ENCODE data around the gene SSR3. TPM values are rescaled to one million over a fixed set of nuclear protein-coding genes. Genes with fewer than 3 reads are reported as not detected.

Gene SSR3
- total RNA-seq, 2 experiments from 2014 or later = 162 to 170 TPM

DNA sequence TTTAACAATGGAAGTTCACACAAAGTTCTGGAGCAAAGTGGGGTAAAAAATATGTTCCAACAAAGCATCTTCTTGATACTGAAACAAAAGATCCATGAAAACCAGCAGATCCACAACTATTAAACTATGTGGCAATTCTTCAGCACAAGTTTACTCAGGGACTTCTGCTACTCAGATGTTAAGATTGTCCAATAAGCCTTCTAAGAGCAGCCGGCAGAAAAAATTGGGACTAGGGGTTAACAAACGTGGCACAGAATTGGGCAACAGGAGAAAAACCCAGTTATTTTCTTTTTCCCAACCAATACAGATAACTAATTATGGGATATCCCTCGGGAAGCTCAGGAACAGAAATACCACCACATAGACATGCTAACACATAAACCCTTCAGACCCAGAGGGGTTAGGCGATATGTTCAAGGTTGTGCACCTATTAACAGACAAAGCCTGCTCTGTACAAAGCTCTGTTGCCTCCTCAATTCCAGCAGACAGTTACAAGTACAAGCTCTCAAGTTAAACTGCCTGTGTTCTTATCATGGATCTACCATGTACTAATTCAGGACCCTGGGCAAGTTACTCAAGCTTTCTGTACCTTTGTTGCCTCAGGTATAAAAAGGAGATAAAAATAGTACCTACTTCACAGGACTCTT lies 6.8 kb downstream of the SSR3 start:
- intact Hi-C loops (cut with micrococcal nuclease) = no loop called here
- no peaks in the 10 kb centered on the region for H3K9me3 Mint-ChIP-seq
- peaks cover 64% of the 10 kb centered on the region for H3K36me3 Mint-ChIP-seq
- DNase-seq = no peak
- H3K27me3 Mint-ChIP-seq = no peaks in the 10 kb centered on the region
- H3K27ac Mint-ChIP-seq = no peak overlapping the region
- H3K4me3 Mint-ChIP-seq = no peak overlapping the region
- CTCF ChIA-PET = interaction anchor here (0.6 to 1.9 kb wide), 2 partner anchors 128 to 534 kb away, joined by 4 read pairs; no protein-coding TSS in a partner anchor
- POLR2A ChIA-PET = interaction anchor here (0.6 to 0.7 kb wide), 2 partner anchors 51 to 505 kb away, joined by 3 read pairs; no protein-coding TSS in a partner anchor
- H3K4me1 Mint-ChIP-seq (ENCODE audit: low read depth) = peaks cover 50% of the 10 kb centered on the region

GRCh38 chr3:156547637-156548036 lies 7.3 kb downstream of the SSR3 start:
- Mint-ChIP-seq H3K4me3 (no peak overlapping the region), H3K27ac (no peak overlapping the region), H3K9me3 (no peaks in the 10 kb centered on the region), H3K4me1 (ENCODE audit: low read depth) (peaks cover 46% of the 10 kb centered on the region), H3K27me3 (no peaks in the 10 kb centered on the region), H3K36me3 (peaks cover 63% of the 10 kb centered on the region)
- ChIA-PET POLR2A (interaction anchor here (0.6 to 0.7 kb wide), 2 partner anchors 51 to 504 kb away, joined by 3 read pairs; no protein-coding TSS in a partner anchor), CTCF (interaction anchor here (1.0 to 1.9 kb wide), 4 partner anchors 9 to 534 kb away, joined by 3 to 4 read pairs (median 4); no protein-coding TSS in a partner anchor)
- intact Hi-C loops (cut with micrococcal nuclease) = no loop called here
- no peak for DNase-seq

GRCh38 chr3:156543043-156543555 lies 11.8 kb downstream of the SSR3 start:
- H3K4me3 Mint-ChIP-seq = no peak overlapping the region
- H3K4me1 Mint-ChIP-seq (ENCODE audit: low read depth) = peaks cover 14% of the 10 kb centered on the region
- no peaks in the 10 kb centered on the region for H3K27me3 Mint-ChIP-seq
- intact Hi-C loops (cut with micrococcal nuclease) = loop anchor here (5.0 kb wide), 1 partner anchor 61 kb away; no protein-coding TSS in a partner anchor
- H3K27ac Mint-ChIP-seq = no peak overlapping the region
- H3K9me3 Mint-ChIP-seq = no peaks in the 10 kb centered on the region
- peaks cover 35% of the 10 kb centered on the region for H3K36me3 Mint-ChIP-seq
- ChIA-PET POLR2A (interaction anchor here (1.6 kb wide), 1 partner anchor 12 kb away, joined by 8 read pairs; the partner anchor contains the start of gene SSR3), CTCF (interaction anchor here (0.6 to 4.2 kb wide), 10 partner anchors 11 to 539 kb away, joined by 3 to 16 read pairs (median 6); partner anchors contain the start of gene SSR3)
- no peak for DNase-seq

GRCh38 chr3:156542101-156543042 lies 12.5 kb downstream of the SSR3 start:
- Mint-ChIP-seq H3K4me1 (ENCODE audit: low read depth) (peaks cover 13% of the 10 kb centered on the region), H3K9me3 (no peaks in the 10 kb centered on the region), H3K27ac (no peak overlapping the region), H3K4me3 (no peak overlapping the region), H3K36me3 (peaks cover 31% of the 10 kb centered on the region), H3K27me3 (no peaks in the 10 kb centered on the region)
- ChIA-PET POLR2A (no interaction called here), CTCF (interaction anchor here (0.5 to 4.2 kb wide), 9 partner anchors 12 to 595 kb away, joined by 3 to 16 read pairs (median 8); partner anchors contain the start of gene SSR3)
- no peak for DNase-seq
- intact Hi-C loops (cut with micrococcal nuclease) = loop anchor here (5.0 kb wide), 1 partner anchor 60 kb away; no protein-coding TSS in a partner anchor

- Mint-ChIP-seq H3K27me3 (no peaks in the 10 kb centered on the region), H3K4me3 (no peak overlapping the region), H3K27ac (no peak overlapping the region), H3K36me3 (peaks cover 9% of the 10 kb centered on the region), H3K9me3 (no peaks in the 10 kb centered on the region), H3K4me1 (ENCODE audit: low read depth) (peaks cover 8% of the 10 kb centered on the region)
- CTCF ChIA-PET = interaction anchor here (1.6 kb wide), 1 partner anchor 57 kb away, joined by 3 read pairs; no protein-coding TSS in a partner anchor
- intact Hi-C loops (cut with micrococcal nuclease) = loop anchor here (5.0 kb wide), 1 partner anchor 58 kb away; no protein-coding TSS in a partner anchor
- POLR2A ChIA-PET = no interaction called here
- DNase-seq = no peak
Measured at GRCh38 chr3:156539802-156540201, 15.1 kb downstream of the SSR3 start.

- no peaks in the 10 kb centered on the region for H3K9me3 Mint-ChIP-seq
- H3K27ac Mint-ChIP-seq = no peak overlapping the region
- intact Hi-C loops (cut with micrococcal nuclease) = no loop called here
- H3K4me1 Mint-ChIP-seq (ENCODE audit: low read depth) = peaks cover 8% of the 10 kb centered on the region
- ChIA-PET POLR2A (no interaction called here), CTCF (interaction anchor here (0.6 to 1.6 kb wide), 3 partner anchors 8 to 389 kb away, joined by 3 to 4 read pairs (median 3); no protein-coding TSS in a partner anchor)
- no peak for DNase-seq
- H3K27me3 Mint-ChIP-seq = no peaks in the 10 kb centered on the region
- H3K4me3 Mint-ChIP-seq = no peak overlapping the region
- H3K36me3 Mint-ChIP-seq = peaks cover 5% of the 10 kb centered on the region
Measured at GRCh38 chr3:156539051-156539450, 15.9 kb downstream of the SSR3 start.

- CTCF ChIA-PET = no interaction called here
Measured at GRCh38 chr3:156536524-156537316, 18.2 kb downstream of the SSR3 start.

GRCh38 chr3:156535798-156536197 lies 19.1 kb downstream of the SSR3 start:
- ChIA-PET POLR2A (no interaction called here), CTCF (interaction anchor here (1.5 kb wide), 1 partner anchor 11 kb away, joined by 5 read pairs; no protein-coding TSS in a partner anchor)
- Mint-ChIP-seq H3K36me3 (peaks cover 2% of the 10 kb centered on the region), H3K4me3 (no peak overlapping the region), H3K4me1 (ENCODE audit: low read depth) (peaks cover 8% of the 10 kb centered on the region), H3K9me3 (no peaks in the 10 kb centered on the region), H3K27ac (no peak overlapping the region), H3K27me3 (no peaks in the 10 kb centered on the region)
- DNase-seq = no peak
- intact Hi-C loops (cut with micrococcal nuclease) = no loop called here

More at GRCh38 chr3:156536524-156537316, 18.2 kb downstream of the SSR3 start:
- no peak for DNase-seq
- Mint-ChIP-seq H3K4me1 (ENCODE audit: low read depth) (peaks cover 8% of the 10 kb centered on the region), H3K9me3 (no peaks in the 10 kb centered on the region), H3K27ac (no peak overlapping the region), H3K36me3 (peaks cover 2% of the 10 kb centered on the region), H3K4me3 (no peak overlapping the region), H3K27me3 (no peaks in the 10 kb centered on the region)
- POLR2A ChIA-PET = no interaction called here
- intact Hi-C loops (cut with micrococcal nuclease) = no loop called here

DNA sequence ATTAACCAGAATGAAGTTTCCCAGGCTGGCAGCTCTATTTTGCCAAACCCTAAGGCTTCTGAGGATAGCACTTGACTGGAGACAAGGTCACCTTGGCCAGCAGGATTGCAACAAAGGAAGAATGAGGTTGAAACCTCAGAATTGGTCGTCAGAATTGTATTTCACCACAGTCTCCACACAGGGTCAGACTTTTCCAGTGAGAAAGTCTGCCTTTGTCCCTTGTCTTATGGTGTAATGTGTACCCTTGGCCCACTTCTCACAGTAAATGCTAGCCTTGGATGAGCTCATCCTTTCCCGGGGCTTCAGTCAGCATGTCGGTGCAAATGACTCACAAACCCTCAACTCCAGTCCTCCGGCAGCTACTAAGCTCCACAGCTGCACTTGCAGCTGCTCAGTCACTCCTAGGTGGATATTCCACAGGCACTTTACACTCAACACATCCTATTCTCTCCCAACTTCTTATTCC lies 19.7 kb downstream of the SSR3 start:
- H3K27ac Mint-ChIP-seq = no peak overlapping the region
- ChIA-PET CTCF (interaction anchor here (0.9 to 1.5 kb wide), 2 partner anchors 11 to 25 kb away, joined by 3 to 5 read pairs; no protein-coding TSS in a partner anchor), POLR2A (no interaction called here)
- no peaks in the 10 kb centered on the region for H3K27me3 Mint-ChIP-seq
- intact Hi-C loops (cut with micrococcal nuclease) = no loop called here
- peaks cover 2% of the 10 kb centered on the region for H3K36me3 Mint-ChIP-seq
- no peak overlapping the region for H3K4me3 Mint-ChIP-seq
- no peaks in the 10 kb centered on the region for H3K9me3 Mint-ChIP-seq
- peaks cover 8% of the 10 kb centered on the region for H3K4me1 Mint-ChIP-seq (ENCODE audit: low read depth)
- DNase-seq = peak; percentile 54

- H3K4me1 Mint-ChIP-seq (ENCODE audit: low read depth) = peaks cover 8% of the 10 kb centered on the region
- intact Hi-C loops (cut with micrococcal nuclease) = no loop called here
- no peak overlapping the region for H3K27ac Mint-ChIP-seq
- ChIA-PET POLR2A (no interaction called here), CTCF (no interaction called here)
- no peaks in the 10 kb centered on the region for H3K27me3 Mint-ChIP-seq
- no peak for DNase-seq
- H3K9me3 Mint-ChIP-seq = no peaks in the 10 kb centered on the region
- no peaks in the 10 kb centered on the region for H3K36me3 Mint-ChIP-seq
- no peak overlapping the region for H3K4me3 Mint-ChIP-seq
Measured at GRCh38 chr3:156533205-156533604, 21.7 kb downstream of the SSR3 start.

DNA sequence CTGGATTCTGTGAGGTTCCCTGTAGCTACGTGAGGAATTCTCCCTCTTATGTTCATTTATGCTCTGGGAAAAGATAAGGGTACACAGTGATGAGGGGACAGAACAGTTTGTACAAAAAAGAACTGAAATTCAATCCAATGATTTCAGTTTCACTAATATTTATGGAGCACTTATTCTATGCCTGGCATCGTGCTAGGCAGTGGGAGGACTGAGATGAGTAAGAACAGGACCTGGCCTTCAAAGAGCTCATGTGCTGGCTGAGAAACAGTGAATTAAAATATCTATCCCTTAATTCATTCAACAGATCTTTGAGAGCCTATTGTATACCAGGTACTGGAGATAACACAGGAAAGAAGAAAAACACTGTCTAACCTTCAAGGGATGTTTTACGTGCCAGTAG lies 22.2 kb downstream of the SSR3 start:
- peaks cover 8% of the 10 kb centered on the region for H3K4me1 Mint-ChIP-seq (ENCODE audit: low read depth)
- POLR2A ChIA-PET = no interaction called here
- no peaks in the 10 kb centered on the region for H3K9me3 Mint-ChIP-seq
- intact Hi-C loops (cut with micrococcal nuclease) = no loop called here
- H3K4me3 Mint-ChIP-seq = no peak overlapping the region
- no peaks in the 10 kb centered on the region for H3K27me3 Mint-ChIP-seq
- DNase-seq = no peak
- CTCF ChIA-PET = no interaction called here
- no peak overlapping the region for H3K27ac Mint-ChIP-seq
- H3K36me3 Mint-ChIP-seq = no peaks in the 10 kb centered on the region
